ENCODE results near the gene C1orf52.

The C1orf52 gene

GRCh38 chr1:85229574-85230097 lies 29.8 kb downstream of the C1orf52 start:
- DNase-seq, result no peak

- no peak for DNase-seq
These were observed 30.5 kb downstream of the C1orf52 start for GRCh38 chr1:85228972-85229371.

GRCh38 chr1:85225624-85226380 lies 33.7 kb downstream of the C1orf52 start:
- no peak for DNase-seq

- no peak for DNase-seq
These were observed 34.5 kb downstream of the C1orf52 start for GRCh38 chr1:85224734-85225623.

- no peak for DNase-seq
These were observed 35.2 kb downstream of the C1orf52 start for GRCh38 chr1:85224295-85224694.

GRCh38 chr1:85223334-85223733 lies 36.1 kb downstream of the C1orf52 start:
- no peak for DNase-seq

GRCh38 chr1:85220756-85221201 lies 38.7 kb downstream of the C1orf52 start:
- no peak for DNase-seq

- no peak for DNase-seq
These were observed 39.4 kb downstream of the C1orf52 start for GRCh38 chr1:85219853-85220610.

GRCh38 chr1:85216697-85217096 lies 42.8 kb downstream of the C1orf52 start:
- DNase-seq, result no peak

GRCh38 chr1:85214654-85215053 lies 44.8 kb downstream of the C1orf52 start:
- DNase-seq, result no peak

- DNase-seq, result no peak
These were observed 51.0 kb downstream of the C1orf52 start for GRCh38 chr1:85208488-85208887.

- no peak for DNase-seq
These were observed 55.8 kb downstream of the C1orf52 start for GRCh38 chr1:85203573-85204171.

GRCh38 chr1:85202864-85203255 lies 56.6 kb downstream of the C1orf52 start:
- DNase-seq, result no peak

- DNase-seq, result no peak
These were observed 57.2 kb downstream of the C1orf52 start for GRCh38 chr1:85202092-85202863.

GRCh38 chr1:85201340-85202091 lies 57.9 kb downstream of the C1orf52 start:
- peak; percentile 72 for DNase-seq

- peak; percentile 83 for DNase-seq
These were observed 58.8 kb downstream of the C1orf52 start, which contains the start of gene SYDE2 for GRCh38 chr1:85200463-85201339. SYDE2 (minus strand) TSS chr1:85201016; CDS start chr1:85200996, 20 bp downstream.

All from CD4-positive, alpha-beta T cell treated with Interleukin-12 subunit alpha and Interleukin-12 subunit beta, for 1 hour (primary cell).